ENCODE measurements around the gene NUCB1. TPM values are rescaled to one million over a fixed set of nuclear protein-coding genes. Genes with fewer than 3 reads are reported as not detected.
"Not testable (repeated sequence)": the region's sequence is repeated elsewhere in the genome, so short reads cannot be mapped to it uniquely, and the experiment has no call there.

The NUCB1 gene
- total and polyA plus RNA-seq, 7 experiments from 2014 or later, result 70.5 to 252 (median 142) TPM

GRCh38 chr19:48868114-48868886 is 31.8 kb upstream of the NUCB1 start, which contains the start of gene PLEKHA4:
Gene PLEKHA4 (minus strand): TSS chr19:48868617. CDS start chr19:48867620, 997 bp downstream.
- Histone ChIP-seq H3K4me3 (ENCODE audit: low read length) (no peak within 1 kb of the TSS), H3K27ac (ENCODE audit: low read depth, low read length) (no peak within 1 kb of the TSS), H3K27me3 (ENCODE audit: control insufficient read depth in 2 of 2, insufficient read depth in 2 of 2, low read length in 2 of 2) (no peaks in the 10 kb centered on the region), H3K36me3 (ENCODE audit: control insufficient read depth in 2 of 3, insufficient read depth in 3 of 3, low read length in 3 of 3) (peaks cover 0 to 7% (median 0%) of the 10 kb centered on the region in 3 experiments), H3K4me1 (ENCODE audit: control insufficient read depth in 2 of 2, insufficient read depth in 2 of 2, low read length in 2 of 2) (peaks cover 3 to 8% of the 10 kb centered on the region in 2 donors), H3K9me3 (ENCODE audit: control insufficient read depth in 2 of 3, low read length in 3 of 3) (no peaks in the 10 kb centered on the region)
- ChIA-PET POLR2A (no interaction called here), CTCF (no interaction called here)
- DNase-seq (no peak), ATAC-seq (no peak)
- Mint-ChIP-seq H3K27me3 (peaks cover 0 to 21% (median 0%) of the 10 kb centered on the region in 5 donors), H3K4me1 (peaks cover 9 to 17% (median 12%) of the 10 kb centered on the region in 7 donors), H3K9me3 (peaks cover 0 to 5% (median 0%) of the 10 kb centered on the region in 11 donors), H3K36me3 (peaks cover 0 to 4% (median under 1%) of the 10 kb centered on the region in 5 donors), H3K4me3 (no peak within 1 kb of the TSS), H3K27ac (peak within 1 kb of the TSS in 3 of 9 donors; percentile 9 to 22 (median 9))
- intact Hi-C loops (cut with micrococcal nuclease), result no loop called here

GRCh38 chr19:48870048-48870447 is 30.1 kb upstream of the NUCB1 start:
- peaks cover 23 to 33% (median 27%) of the 10 kb centered on the region in 7 donors for H3K4me1 Mint-ChIP-seq
- Histone ChIP-seq H3K4me1 (ENCODE audit: control insufficient read depth in 2 of 2, insufficient read depth in 2 of 2, low read length in 2 of 2) (peaks cover 20 to 26% of the 10 kb centered on the region in 2 donors), H3K36me3 (ENCODE audit: control insufficient read depth in 2 of 3, insufficient read depth in 3 of 3, low read length in 3 of 3) (peaks cover 0 to 21% (median 0%) of the 10 kb centered on the region in 3 experiments), H3K9me3 (ENCODE audit: control insufficient read depth in 2 of 3, low read length in 3 of 3) (no peaks in the 10 kb centered on the region), H3K27ac (ENCODE audit: low read depth, low read length) (no peak overlapping the region), H3K27me3 (ENCODE audit: control insufficient read depth in 2 of 2, insufficient read depth in 2 of 2, low read length in 2 of 2) (no peaks in the 10 kb centered on the region), H3K4me3 (ENCODE audit: low read length) (no peak overlapping the region)
- H3K27me3 Mint-ChIP-seq, result peaks cover 0 to 21% (median 0%) of the 10 kb centered on the region in 5 donors
- no peak for ATAC-seq
- ChIA-PET POLR2A (no interaction called here), CTCF (interaction anchor here (0.6 kb wide), 1 partner anchor 131 kb away, joined by 5 read pairs; no protein-coding TSS in a partner anchor)
- DNase-seq, result no peak
- no peak overlapping the region for H3K4me3 Mint-ChIP-seq
- peaks cover 0 to 19% (median 8%) of the 10 kb centered on the region in 5 donors for H3K36me3 Mint-ChIP-seq
- no peak overlapping the region for H3K27ac Mint-ChIP-seq
- intact Hi-C loops (cut with micrococcal nuclease), result loop anchor here in 1 of 2 donors (5.0 kb wide), 1 partner anchor 62 kb away; the partner anchor contains the start of gene DHDH
- peaks cover 0 to 5% (median 0%) of the 10 kb centered on the region in 11 donors for H3K9me3 Mint-ChIP-seq

GRCh38 chr19:48871471-48872181 is 28.5 kb upstream of the NUCB1 start:
- POLR2A ChIA-PET, result interaction anchor here (0.6 to 2.3 kb wide), 12 partner anchors 10 to 122 kb away, joined by 3 to 12 read pairs (median 4); partner anchors contain the start of genes NUCB1 and RUVBL2
- H3K27ac ChIP-seq (ENCODE audit: low read depth, low read length), result peak overlapping the region; percentile 99
- H3K36me3 Mint-ChIP-seq, result peaks cover 0 to 32% (median 13%) of the 10 kb centered on the region in 5 donors

GRCh38 chr19:48872182-48872883 is 27.8 kb upstream of the NUCB1 start, which contains the start of gene PPP1R15A:
Gene PPP1R15A (plus strand): TSS chr19:48872421. CDS start chr19:48873234, 813 bp downstream.
- intact Hi-C loops (cut with micrococcal nuclease), result loop anchor here (1.0 to 5.0 kb wide), 10 partner anchors 14 to 1760 kb away; partner anchors contain the start of genes DHDH (in 2 of the 2), FTL (in 1 of the 2), GYS1 (in 1 of the 2) and PNKP (in 1 of the 2)
- Mint-ChIP-seq H3K9me3 (peaks cover 0 to 12% (median 0%) of the 10 kb centered on the region in 11 donors), H3K27ac (peak within 1 kb of the TSS; percentile 94 to 100 (median 99)), H3K27me3 (peaks cover 0 to 14% (median 0%) of the 10 kb centered on the region in 5 donors), H3K36me3 (peaks cover 0 to 32% (median 13%) of the 10 kb centered on the region in 5 donors), H3K4me1 (peaks cover 31 to 51% (median 41%) of the 10 kb centered on the region in 7 donors), H3K4me3 (peak within 1 kb of the TSS; percentile 94 to 100 (median 98))
- peaks cover 34 to 36% of the 10 kb centered on the region in 2 donors for H3K4me1 ChIP-seq (ENCODE audit: control insufficient read depth in 2 of 2, insufficient read depth in 2 of 2, low read length in 2 of 2)
- H3K36me3 ChIP-seq (ENCODE audit: control insufficient read depth in 2 of 3, insufficient read depth in 3 of 3, low read length in 3 of 3), result peaks cover 0 to 33% (median 0%) of the 10 kb centered on the region in 3 experiments
- peak; percentile 58 for ATAC-seq
- ChIA-PET CTCF (interaction anchor here (1.1 to 4.9 kb wide), 2 partner anchors 28 to 99 kb away, joined by 4 to 16 read pairs; partner anchors contain the start of gene NUCB1), POLR2A (interaction anchor here (0.6 to 2.3 kb wide), 14 partner anchors 9 to 121 kb away, joined by 3 to 12 read pairs (median 4); partner anchors contain the start of genes DHDH, NUCB1 and RUVBL2)
- H3K9me3 ChIP-seq (ENCODE audit: control insufficient read depth in 2 of 3, low read length in 3 of 3), result no peaks in the 10 kb centered on the region
- H3K4me3 ChIP-seq (ENCODE audit: low read length), result peak within 1 kb of the TSS; percentile 86
- peak; percentile 96 to 99 (median 98) for DNase-seq
- H3K27me3 ChIP-seq (ENCODE audit: control insufficient read depth in 2 of 2, insufficient read depth in 2 of 2, low read length in 2 of 2), result no peaks in the 10 kb centered on the region
- H3K27ac ChIP-seq (ENCODE audit: low read depth, low read length), result peak within 1 kb of the TSS; percentile 99

More at GRCh38 chr19:48871471-48872181, 28.5 kb upstream of the NUCB1 start:
- DNase-seq; H3K27me3 ChIP-seq (ENCODE audit: control insufficient read depth in 2 of 2, insufficient read depth in 2 of 2, low read length in 2 of 2); H3K9me3 ChIP-seq (ENCODE audit: control insufficient read depth in 2 of 3, low read length in 3 of 3); ATAC-seq: not testable (repeated sequence)
- peaks cover 31 to 48% (median 41%) of the 10 kb centered on the region in 7 donors for H3K4me1 Mint-ChIP-seq
- peaks cover 0 to 19% (median 0%) of the 10 kb centered on the region in 5 donors for H3K27me3 Mint-ChIP-seq
- Histone ChIP-seq H3K36me3 (ENCODE audit: control insufficient read depth in 2 of 3, insufficient read depth in 3 of 3, low read length in 3 of 3) (peaks cover 0 to 33% (median 0%) of the 10 kb centered on the region in 3 experiments), H3K4me1 (ENCODE audit: control insufficient read depth in 2 of 2, insufficient read depth in 2 of 2, low read length in 2 of 2) (peaks cover 34 to 36% of the 10 kb centered on the region in 2 donors), H3K4me3 (ENCODE audit: low read length) (peak overlapping the region; percentile 86)
- H3K9me3 Mint-ChIP-seq, result peaks cover 0 to 12% (median 0%) of the 10 kb centered on the region in 11 donors
- CTCF ChIA-PET, result interaction anchor here (1.1 to 4.9 kb wide), 2 partner anchors 28 to 99 kb away, joined by 4 to 16 read pairs; partner anchors contain the start of gene NUCB1
- H3K27ac Mint-ChIP-seq, result peak overlapping the region; percentile 94 to 100 (median 99)
- intact Hi-C loops (cut with micrococcal nuclease), result loop anchor here (1.0 to 5.0 kb wide), 10 partner anchors 13 to 1759 kb away; partner anchors contain the start of genes DHDH (in 2 of the 2), FTL (in 1 of the 2), GYS1 (in 1 of the 2) and PNKP (in 1 of the 2)
- peak overlapping the region; percentile 94 to 100 (median 98) for H3K4me3 Mint-ChIP-seq

GRCh38 chr19:48872884-48873475 is 27.1 kb upstream of the NUCB1 start:
- peak; percentile 49 for ATAC-seq
- DNase-seq, result peak; percentile 57 to 89 (median 83)
- peaks cover 0 to 12% (median 0%) of the 10 kb centered on the region in 11 donors for H3K9me3 Mint-ChIP-seq
- CTCF ChIA-PET, result interaction anchor here (4.9 kb wide), 1 partner anchor 98 kb away, joined by 16 read pairs; no protein-coding TSS in a partner anchor
- Histone ChIP-seq H3K9me3 (ENCODE audit: control insufficient read depth in 2 of 3, low read length in 3 of 3) (no peaks in the 10 kb centered on the region), H3K27ac (ENCODE audit: low read depth, low read length) (peak overlapping the region; percentile 99), H3K4me1 (ENCODE audit: control insufficient read depth in 2 of 2, insufficient read depth in 2 of 2, low read length in 2 of 2) (peaks cover 34 to 36% of the 10 kb centered on the region in 2 donors), H3K27me3 (ENCODE audit: control insufficient read depth in 2 of 2, insufficient read depth in 2 of 2, low read length in 2 of 2) (no peaks in the 10 kb centered on the region), H3K36me3 (ENCODE audit: control insufficient read depth in 2 of 3, insufficient read depth in 3 of 3, low read length in 3 of 3) (peaks cover 0 to 33% (median 0%) of the 10 kb centered on the region in 3 experiments), H3K4me3 (ENCODE audit: low read length) (peak overlapping the region; percentile 86)
- H3K4me1 Mint-ChIP-seq, result peaks cover 30 to 57% (median 41%) of the 10 kb centered on the region in 7 donors
- POLR2A ChIA-PET, result interaction anchor here (0.7 to 3.3 kb wide), 13 partner anchors 9 to 228 kb away, joined by 3 to 13 read pairs (median 5); partner anchors contain the start of genes DHDH, NUCB1 and RUVBL2
- H3K27ac Mint-ChIP-seq, result peak overlapping the region; percentile 94 to 100 (median 99)
- intact Hi-C loops (cut with micrococcal nuclease), result loop anchor here (1.0 to 5.0 kb wide), 13 partner anchors 15 to 1760 kb away; partner anchors contain the start of genes DHDH (in 2 of the 2), FTL (in 2 of the 2), BAX (in 1 of the 2) and DBP (in 1 of the 2)
- H3K27me3 Mint-ChIP-seq, result peaks cover 0 to 12% (median 0%) of the 10 kb centered on the region in 5 donors
- H3K4me3 Mint-ChIP-seq, result peak overlapping the region; percentile 94 to 100 (median 98)
- peaks cover 0 to 37% (median 13%) of the 10 kb centered on the region in 5 donors for H3K36me3 Mint-ChIP-seq

All from naive thymus-derived CD4-positive, alpha-beta T cell (primary cell).